DND-41 (cell line): ENCODE results near the gene ATPAF1.

Experiments
- EZH2 ChIP-seq: IDR thresholded peaks from 3 replicates; pipeline ENCODE4 v1.6.1; 2012; ENCODE audit warnings: borderline replicate concordance, low read depth, mild to moderate bottlenecking, moderate library complexity, low read length, inconsistent platforms; ENCODE audit not compliant: severe bottlenecking
- TF ChIP-seq, protein P1 (sequence below): IDR thresholded peaks from 2 replicates; pipeline ENCODE4 v1.5.1; 2012; ENCODE audit warnings: borderline replicate concordance, low read length, moderate library complexity, mild to moderate bottlenecking; ENCODE audit not compliant: poor library complexity, severe bottlenecking; ENCODE audit errors: extremely low read depth

DNA sequence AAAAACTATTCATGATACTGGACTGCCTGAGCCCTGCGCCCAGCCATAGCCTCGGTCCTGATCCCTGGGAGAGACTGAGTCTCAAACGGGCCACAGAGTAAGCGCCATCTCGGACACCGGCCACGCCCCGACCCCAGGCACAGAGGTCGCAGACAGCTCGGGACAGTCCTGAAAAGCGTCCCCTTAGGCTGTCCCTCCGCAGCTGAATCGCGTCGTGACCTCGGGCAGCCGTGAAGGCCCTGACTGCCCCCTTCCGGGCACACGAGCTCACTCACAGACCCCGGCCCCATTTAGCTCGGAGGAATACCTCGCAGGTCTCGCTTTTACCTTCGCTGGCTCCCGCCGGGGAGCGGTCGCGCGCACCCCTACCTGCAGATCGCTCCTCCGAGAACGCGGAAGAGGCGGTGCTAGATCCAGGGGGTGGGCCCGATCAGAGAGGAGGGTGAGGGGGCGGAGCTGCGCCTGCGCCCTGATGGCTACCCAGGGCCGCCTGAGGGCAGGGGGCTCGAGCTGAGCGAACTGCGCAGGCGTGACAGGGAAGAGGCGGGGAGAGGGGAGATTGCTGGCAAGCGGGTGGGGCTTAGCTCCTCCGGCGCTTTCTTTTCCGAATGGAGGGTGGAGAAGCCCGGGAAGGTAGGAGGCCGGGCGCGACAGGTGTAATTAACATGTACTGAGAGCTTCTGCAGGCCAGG lies 64.2 kb downstream of the ATPAF1 start, which contains the start of gene MKNK1:
- TF ChIP-seq, protein P1, sequence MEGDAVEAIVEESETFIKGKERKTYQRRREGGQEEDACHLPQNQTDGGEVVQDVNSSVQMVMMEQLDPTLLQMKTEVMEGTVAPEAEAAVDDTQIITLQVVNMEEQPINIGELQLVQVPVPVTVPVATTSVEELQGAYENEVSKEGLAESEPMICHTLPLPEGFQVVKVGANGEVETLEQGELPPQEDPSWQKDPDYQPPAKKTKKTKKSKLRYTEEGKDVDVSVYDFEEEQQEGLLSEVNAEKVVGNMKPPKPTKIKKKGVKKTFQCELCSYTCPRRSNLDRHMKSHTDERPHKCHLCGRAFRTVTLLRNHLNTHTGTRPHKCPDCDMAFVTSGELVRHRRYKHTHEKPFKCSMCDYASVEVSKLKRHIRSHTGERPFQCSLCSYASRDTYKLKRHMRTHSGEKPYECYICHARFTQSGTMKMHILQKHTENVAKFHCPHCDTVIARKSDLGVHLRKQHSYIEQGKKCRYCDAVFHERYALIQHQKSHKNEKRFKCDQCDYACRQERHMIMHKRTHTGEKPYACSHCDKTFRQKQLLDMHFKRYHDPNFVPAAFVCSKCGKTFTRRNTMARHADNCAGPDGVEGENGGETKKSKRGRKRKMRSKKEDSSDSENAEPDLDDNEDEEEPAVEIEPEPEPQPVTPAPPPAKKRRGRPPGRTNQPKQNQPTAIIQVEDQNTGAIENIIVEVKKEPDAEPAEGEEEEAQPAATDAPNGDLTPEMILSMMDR: peak; percentile 38
- TF ChIP-seq EZH2: no peak
